ENCODE measurements around the gene IQCH. TPM values are rescaled to one million over a fixed set of nuclear protein-coding genes. Genes with fewer than 3 reads are reported as not detected.

IQCH gene
- total RNA-seq, 3 donors from 2014 or later (not counting 1 experiment from before 2014, with no cell fraction given) = 0.78 to 1.4 (median 0.86) TPM

DNA sequence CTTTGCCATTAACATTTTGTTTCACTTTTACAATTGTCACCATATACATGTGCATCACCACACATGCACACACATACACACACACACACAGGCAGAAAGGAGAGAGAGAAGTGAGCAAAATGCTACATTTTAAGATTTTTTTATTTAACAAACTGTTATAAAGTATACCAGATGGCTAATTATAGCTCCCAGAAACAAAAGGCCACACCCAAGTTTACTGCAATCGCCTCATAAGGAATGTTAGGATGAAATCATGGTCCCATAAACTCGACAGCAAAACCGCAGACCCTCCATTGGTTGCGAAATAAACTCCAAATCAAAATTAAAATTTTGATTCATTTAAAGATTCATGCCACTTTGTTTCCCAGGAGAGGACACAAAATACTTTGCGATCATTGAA lies 250.2 kb downstream of the IQCH start:
- Mint-ChIP-seq H3K4me1 (no peaks in the 10 kb centered on the region), H3K36me3 (no peaks in the 10 kb centered on the region), H3K4me3 (no peak overlapping the region), H3K27ac (no peak overlapping the region), H3K9me3 (no peaks in the 10 kb centered on the region), H3K27me3 (ENCODE audit: low read depth in 2 of 2) (no peaks in the 10 kb centered on the region)
- H3K4me1 ChIP-seq (ENCODE audit: control insufficient read depth, insufficient read depth, low read length) = no peaks in the 10 kb centered on the region
- no peaks in the 10 kb centered on the region for H3K27me3 ChIP-seq (ENCODE audit: control insufficient read depth, insufficient read depth, low read length)
- no peak overlapping the region for H3K27ac ChIP-seq (ENCODE audit: low read length)
- intact Hi-C loops (cut with micrococcal nuclease) = no loop called here
- no peaks in the 10 kb centered on the region for H3K9me3 ChIP-seq (ENCODE audit: control insufficient read depth, insufficient read depth, low read length)
- H3K36me3 ChIP-seq (ENCODE audit: control insufficient read depth, insufficient read depth, low read length) = no peaks in the 10 kb centered on the region
- ATAC-seq (no peak), DNase-seq (no peak)
- no peak overlapping the region for H3K4me3 ChIP-seq (ENCODE audit: low read length)
- TF ChIP-seq, protein P1, sequence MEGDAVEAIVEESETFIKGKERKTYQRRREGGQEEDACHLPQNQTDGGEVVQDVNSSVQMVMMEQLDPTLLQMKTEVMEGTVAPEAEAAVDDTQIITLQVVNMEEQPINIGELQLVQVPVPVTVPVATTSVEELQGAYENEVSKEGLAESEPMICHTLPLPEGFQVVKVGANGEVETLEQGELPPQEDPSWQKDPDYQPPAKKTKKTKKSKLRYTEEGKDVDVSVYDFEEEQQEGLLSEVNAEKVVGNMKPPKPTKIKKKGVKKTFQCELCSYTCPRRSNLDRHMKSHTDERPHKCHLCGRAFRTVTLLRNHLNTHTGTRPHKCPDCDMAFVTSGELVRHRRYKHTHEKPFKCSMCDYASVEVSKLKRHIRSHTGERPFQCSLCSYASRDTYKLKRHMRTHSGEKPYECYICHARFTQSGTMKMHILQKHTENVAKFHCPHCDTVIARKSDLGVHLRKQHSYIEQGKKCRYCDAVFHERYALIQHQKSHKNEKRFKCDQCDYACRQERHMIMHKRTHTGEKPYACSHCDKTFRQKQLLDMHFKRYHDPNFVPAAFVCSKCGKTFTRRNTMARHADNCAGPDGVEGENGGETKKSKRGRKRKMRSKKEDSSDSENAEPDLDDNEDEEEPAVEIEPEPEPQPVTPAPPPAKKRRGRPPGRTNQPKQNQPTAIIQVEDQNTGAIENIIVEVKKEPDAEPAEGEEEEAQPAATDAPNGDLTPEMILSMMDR (IDR thresholded peaks at IDR 0.05) = no peak
- WGBS (ENCODE audit: insufficient coverage) = 89% methylated on average over 5 of the region's 5 CpGs

DNA sequence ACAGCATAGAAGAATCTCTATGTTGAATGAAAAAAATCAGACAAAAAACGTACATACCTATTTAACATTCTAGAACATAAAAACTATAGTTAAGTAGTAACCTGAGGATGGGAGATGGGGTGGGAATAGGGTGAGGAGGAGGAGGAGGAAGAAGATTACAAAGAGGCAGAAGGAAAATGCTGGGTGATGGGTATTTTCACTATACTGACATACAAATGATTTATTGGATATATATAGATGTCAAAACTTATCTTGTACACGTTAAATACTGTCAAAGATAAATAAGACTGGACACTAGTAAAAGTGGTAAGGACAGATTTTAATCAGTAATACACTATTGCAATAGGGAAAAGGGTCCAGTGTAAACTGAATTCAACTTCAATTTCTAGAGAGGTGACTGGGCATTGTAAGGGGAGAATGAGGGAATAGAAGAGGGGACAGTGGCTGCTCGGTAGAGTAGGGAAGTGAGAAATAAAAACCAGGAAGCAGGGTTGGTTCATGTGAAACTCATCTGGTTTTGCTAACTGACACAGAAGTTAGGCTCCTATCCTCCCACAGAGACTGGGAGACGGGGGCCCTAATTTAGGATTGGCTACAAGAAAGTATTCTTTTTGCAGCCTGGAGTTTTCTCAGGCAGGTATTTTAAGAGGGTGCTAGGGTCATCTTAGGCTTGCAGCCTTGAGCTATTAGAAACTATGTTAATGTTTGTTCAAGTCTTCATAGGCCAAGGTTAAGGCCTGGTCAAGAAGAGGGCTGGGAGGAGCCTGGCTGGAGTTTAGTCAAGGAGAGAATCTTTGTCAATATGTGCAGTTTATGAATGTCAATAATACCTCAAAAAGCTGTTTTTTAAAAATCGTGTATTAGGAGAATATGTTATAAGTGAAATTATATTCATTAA lies 251.3 kb downstream of the IQCH start:
- H3K4me1 Mint-ChIP-seq = no peaks in the 10 kb centered on the region
- no peaks in the 10 kb centered on the region for H3K4me1 ChIP-seq (ENCODE audit: control insufficient read depth, insufficient read depth, low read length)
- no peaks in the 10 kb centered on the region for H3K27me3 ChIP-seq (ENCODE audit: control insufficient read depth, insufficient read depth, low read length)
- TF ChIP-seq, protein P1 (IDR thresholded peaks at IDR 0.05) = no peak
- intact Hi-C loops (cut with micrococcal nuclease) = no loop called here
- H3K27me3 Mint-ChIP-seq (ENCODE audit: low read depth in 2 of 2) = no peaks in the 10 kb centered on the region
- WGBS (ENCODE audit: insufficient coverage) = 41% methylated on average over 2 of the region's 5 CpGs
- H3K27ac Mint-ChIP-seq = no peak overlapping the region
- ATAC-seq (no peak), DNase-seq (no peak)
- H3K4me3 ChIP-seq (ENCODE audit: low read length) = no peak overlapping the region
- H3K36me3 ChIP-seq (ENCODE audit: control insufficient read depth, insufficient read depth, low read length) = no peaks in the 10 kb centered on the region
- H3K9me3 ChIP-seq (ENCODE audit: control insufficient read depth, insufficient read depth, low read length) = no peaks in the 10 kb centered on the region
- no peak overlapping the region for H3K4me3 Mint-ChIP-seq
- no peaks in the 10 kb centered on the region for H3K9me3 Mint-ChIP-seq
- H3K36me3 Mint-ChIP-seq = no peaks in the 10 kb centered on the region
- H3K27ac ChIP-seq (ENCODE audit: low read length) = no peak overlapping the region

DNA sequence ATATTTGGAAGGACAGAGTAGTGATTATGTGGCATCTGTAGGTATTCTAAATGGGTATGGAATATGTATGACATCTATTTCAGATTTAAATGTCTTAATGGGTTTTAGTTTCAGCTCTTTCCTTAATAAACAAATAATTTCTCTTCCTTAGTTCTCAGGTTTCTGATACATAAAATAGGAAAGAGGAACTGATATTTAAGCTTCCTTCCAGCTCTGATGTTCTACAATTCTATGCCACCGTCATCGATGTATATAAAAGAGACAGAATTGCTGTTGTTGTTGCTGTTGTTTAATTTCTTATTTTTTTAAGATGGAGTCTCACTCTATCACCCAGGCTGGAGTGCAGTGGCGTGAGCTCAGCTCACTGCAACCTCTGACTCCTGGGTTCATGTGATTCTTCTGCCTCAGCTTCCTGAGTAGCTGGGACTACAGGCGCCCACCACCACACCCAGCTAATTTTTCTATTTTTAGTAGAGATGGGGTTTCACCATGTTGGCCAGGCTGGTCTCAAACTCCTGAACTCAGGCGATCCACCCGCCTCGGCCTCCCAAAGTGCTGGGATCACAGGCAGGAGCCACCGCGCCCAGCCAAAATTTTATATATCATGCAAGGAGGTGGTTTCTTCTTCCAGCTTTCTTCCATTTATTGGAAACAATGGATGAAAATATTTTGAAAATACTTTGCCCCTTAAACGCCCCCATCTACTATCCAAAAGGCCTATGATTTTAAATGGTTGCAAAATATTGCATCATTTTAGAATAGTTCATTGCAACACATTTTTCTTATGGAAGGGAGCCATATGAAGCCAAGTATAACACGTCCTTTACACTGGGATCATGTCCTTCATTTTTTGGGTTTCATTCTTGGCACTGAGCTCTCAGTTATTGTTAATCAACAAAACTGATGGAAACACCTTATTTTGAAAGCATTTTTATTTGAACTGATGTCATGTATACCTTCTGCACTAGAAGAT lies 252.5 kb downstream of the IQCH start:
- no peak overlapping the region for H3K4me3 Mint-ChIP-seq
- no peaks in the 10 kb centered on the region for H3K27me3 Mint-ChIP-seq (ENCODE audit: low read depth in 2 of 2)
- no peaks in the 10 kb centered on the region for H3K27me3 ChIP-seq (ENCODE audit: control insufficient read depth, insufficient read depth, low read length)
- ATAC-seq (no peak), DNase-seq (no peak)
- intact Hi-C loops (cut with micrococcal nuclease) = no loop called here
- H3K27ac Mint-ChIP-seq = no peak overlapping the region
- WGBS (ENCODE audit: insufficient coverage) = 91% methylated on average over 3 of the region's 11 CpGs
- no peaks in the 10 kb centered on the region for H3K4me1 Mint-ChIP-seq
- H3K27ac ChIP-seq (ENCODE audit: low read length) = no peak overlapping the region
- no peaks in the 10 kb centered on the region for H3K4me1 ChIP-seq (ENCODE audit: control insufficient read depth, insufficient read depth, low read length)
- TF ChIP-seq, protein P1 (IDR thresholded peaks at IDR 0.05) = no peak
- H3K36me3 Mint-ChIP-seq = no peaks in the 10 kb centered on the region
- H3K4me3 ChIP-seq (ENCODE audit: low read length) = no peak overlapping the region
- no peaks in the 10 kb centered on the region for H3K36me3 ChIP-seq (ENCODE audit: control insufficient read depth, insufficient read depth, low read length)
- H3K9me3 ChIP-seq (ENCODE audit: control insufficient read depth, insufficient read depth, low read length) = no peaks in the 10 kb centered on the region
- H3K9me3 Mint-ChIP-seq = no peaks in the 10 kb centered on the region
